ENCODE data around the gene CBFB.

GRCh38 chr16:67027046-67027445, 1.9 kb upstream of the CBFB start:
- TF ChIP-seq, protein P1, sequence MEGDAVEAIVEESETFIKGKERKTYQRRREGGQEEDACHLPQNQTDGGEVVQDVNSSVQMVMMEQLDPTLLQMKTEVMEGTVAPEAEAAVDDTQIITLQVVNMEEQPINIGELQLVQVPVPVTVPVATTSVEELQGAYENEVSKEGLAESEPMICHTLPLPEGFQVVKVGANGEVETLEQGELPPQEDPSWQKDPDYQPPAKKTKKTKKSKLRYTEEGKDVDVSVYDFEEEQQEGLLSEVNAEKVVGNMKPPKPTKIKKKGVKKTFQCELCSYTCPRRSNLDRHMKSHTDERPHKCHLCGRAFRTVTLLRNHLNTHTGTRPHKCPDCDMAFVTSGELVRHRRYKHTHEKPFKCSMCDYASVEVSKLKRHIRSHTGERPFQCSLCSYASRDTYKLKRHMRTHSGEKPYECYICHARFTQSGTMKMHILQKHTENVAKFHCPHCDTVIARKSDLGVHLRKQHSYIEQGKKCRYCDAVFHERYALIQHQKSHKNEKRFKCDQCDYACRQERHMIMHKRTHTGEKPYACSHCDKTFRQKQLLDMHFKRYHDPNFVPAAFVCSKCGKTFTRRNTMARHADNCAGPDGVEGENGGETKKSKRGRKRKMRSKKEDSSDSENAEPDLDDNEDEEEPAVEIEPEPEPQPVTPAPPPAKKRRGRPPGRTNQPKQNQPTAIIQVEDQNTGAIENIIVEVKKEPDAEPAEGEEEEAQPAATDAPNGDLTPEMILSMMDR (IDR thresholded peaks at IDR 0.05), result no peak
- TF ChIP-seq POLR2A (IDR thresholded peaks at IDR 0.05), result no peak

Data from lower leg skin (tissue), 3 donors.